Body of pancreas (tissue), 4 donors: ENCODE measurements around the gene SMIM29.

ENCODE experiments used
- POLR2A ChIP-seq, 3 donors: fragments of 450-650 bp; IDR thresholded peaks; one replicate each; pipeline ENCODE4 v1.6.1; 2016; ENCODE audit warnings: antibody characterized with exemption in 3 of 3, mild to moderate bottlenecking in 2 of 3
- TF ChIP-seq, protein P1 (sequence below), 7 experiments: fragments of 450-650 bp in 4 of 7; fragments of 200-600 bp in 3 of 7; sonication (generic) in 3 of 7; IDR thresholded peaks; one replicate each; pipeline ENCODE4 v1.5.1; 2016 to 2019; ENCODE audit warnings: antibody characterized with exemption in 7 of 7

DNA sequence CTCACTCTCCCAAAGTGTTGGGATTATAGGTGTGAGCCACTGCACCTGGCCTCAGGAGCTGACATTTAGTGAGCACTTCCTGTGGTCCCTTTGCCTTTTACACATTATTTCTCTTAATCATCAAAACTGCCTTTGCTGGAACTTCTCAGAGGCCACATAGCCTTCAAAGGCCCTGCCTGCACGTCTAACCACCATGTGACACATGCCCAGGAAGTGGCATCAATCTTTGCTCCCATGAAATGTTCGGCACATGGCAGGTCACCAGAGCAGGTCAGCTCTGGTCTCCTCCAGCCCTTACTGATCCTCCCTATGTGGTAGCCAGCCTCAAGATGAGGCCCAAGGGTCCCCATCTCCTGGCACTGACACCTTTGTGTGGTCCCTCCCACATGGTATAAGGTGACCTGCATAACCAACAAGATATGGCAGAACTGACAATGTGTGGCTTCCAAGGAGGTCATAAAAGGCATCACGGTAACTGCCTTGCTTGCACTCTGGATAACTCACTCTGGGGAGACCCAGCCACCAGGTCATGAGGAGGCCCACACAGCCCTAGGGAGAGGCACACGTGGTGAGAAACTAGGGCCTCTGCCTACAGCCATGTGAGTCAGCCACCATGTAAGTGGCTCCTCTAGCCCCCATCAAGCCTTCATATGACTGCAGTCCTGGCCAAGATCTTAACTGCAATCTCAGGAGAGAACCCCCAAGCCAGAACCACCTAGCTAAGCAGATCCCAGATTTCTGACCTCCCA is 40.9 kb downstream of the SMIM29 start:
- TF ChIP-seq POLR2A (IDR thresholded peaks at IDR 0.05), result no peak
- TF ChIP-seq, protein P1, sequence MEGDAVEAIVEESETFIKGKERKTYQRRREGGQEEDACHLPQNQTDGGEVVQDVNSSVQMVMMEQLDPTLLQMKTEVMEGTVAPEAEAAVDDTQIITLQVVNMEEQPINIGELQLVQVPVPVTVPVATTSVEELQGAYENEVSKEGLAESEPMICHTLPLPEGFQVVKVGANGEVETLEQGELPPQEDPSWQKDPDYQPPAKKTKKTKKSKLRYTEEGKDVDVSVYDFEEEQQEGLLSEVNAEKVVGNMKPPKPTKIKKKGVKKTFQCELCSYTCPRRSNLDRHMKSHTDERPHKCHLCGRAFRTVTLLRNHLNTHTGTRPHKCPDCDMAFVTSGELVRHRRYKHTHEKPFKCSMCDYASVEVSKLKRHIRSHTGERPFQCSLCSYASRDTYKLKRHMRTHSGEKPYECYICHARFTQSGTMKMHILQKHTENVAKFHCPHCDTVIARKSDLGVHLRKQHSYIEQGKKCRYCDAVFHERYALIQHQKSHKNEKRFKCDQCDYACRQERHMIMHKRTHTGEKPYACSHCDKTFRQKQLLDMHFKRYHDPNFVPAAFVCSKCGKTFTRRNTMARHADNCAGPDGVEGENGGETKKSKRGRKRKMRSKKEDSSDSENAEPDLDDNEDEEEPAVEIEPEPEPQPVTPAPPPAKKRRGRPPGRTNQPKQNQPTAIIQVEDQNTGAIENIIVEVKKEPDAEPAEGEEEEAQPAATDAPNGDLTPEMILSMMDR (IDR thresholded peaks at IDR 0.05), result no peak
